ENCODE measurements around the gene EIF5A.

Gene EIF5A

DNA sequence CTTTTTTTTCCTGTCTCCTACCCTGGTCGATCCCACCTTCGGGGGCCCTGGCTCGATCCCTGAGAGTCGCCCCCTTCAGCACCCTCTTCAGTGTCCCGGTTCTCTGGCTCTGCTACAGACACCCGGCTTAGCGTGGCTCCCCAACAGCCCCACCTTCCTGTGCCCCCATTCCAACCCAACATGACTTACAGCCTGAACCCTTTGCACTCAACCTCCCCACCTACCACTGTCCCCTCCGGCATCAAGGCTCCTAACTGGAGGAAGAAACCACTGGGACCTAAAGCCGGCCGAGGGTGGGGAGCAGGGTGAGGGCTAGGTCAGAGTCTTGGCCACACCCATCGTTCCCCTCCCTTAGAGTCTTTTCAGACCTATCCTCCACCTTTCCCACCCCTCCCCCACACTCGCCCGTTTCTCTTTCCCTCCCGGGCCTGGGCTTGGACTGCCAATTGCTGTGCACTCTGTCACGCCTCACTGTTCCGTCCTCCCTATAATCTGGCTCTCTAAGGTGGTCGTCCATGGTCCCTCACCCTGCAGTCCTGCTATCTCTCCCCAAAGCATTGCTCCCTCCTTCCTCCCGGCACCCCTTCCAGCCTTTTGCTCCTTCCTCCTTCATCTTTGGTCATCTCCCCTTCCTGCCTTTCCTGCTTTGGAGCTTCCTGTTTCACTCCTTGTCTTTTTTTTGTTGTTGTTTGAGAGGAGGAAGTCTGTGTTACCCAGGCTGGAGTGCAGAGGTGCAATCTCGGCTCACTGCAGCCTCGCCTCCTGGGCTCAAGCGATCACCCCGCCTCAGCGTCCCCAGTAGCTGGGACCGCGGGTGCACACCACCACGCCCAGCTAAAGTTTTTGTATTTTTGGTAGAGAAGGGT lies 44.3 kb upstream of the EIF5A start:
- 16% methylated on average over 25 of the region's 26 CpGs for WGBS

DNA sequence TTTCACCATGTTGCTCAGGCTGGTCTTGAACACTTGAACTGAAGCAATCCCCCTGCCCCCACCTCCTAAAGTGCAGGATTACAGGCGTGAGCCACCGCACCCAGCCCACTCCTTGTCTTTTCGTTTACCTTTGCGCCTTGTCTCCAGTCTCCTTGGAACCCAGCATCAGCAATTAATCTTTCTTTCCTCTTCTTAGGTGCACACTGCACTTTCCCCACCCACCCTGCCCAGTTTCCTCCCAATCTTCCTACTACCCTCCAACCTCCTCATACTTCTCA lies 43.7 kb upstream of the EIF5A start:
- Histone ChIP-seq H3K4ac (ENCODE audit: low read depth in 1 of 2, low read length in 2 of 2) (no peak overlapping the region), H3K4me2 (ENCODE audit: low read length, poor library complexity, severe bottlenecking) (no peak overlapping the region), H3K23ac (ENCODE audit: low read length in 2 of 2) (no peak overlapping the region), H2AFZ (ENCODE audit: low read depth, low read length) (no peak overlapping the region), H3K18ac (ENCODE audit: low read depth in 1 of 2, low read length in 2 of 2) (no peak overlapping the region), H3K9me3 (ENCODE audit: control insufficient read depth, low read length) (no peaks in the 10 kb centered on the region), H3K14ac (ENCODE audit: low read length in 2 of 2) (no peak overlapping the region), H3K9ac (ENCODE audit: low read length) (no peak overlapping the region), H3K27me3 (ENCODE audit: control insufficient read depth in 1 of 2, insufficient read depth in 1 of 2, low read length in 2 of 2) (peaks cover 13 to 21% of the 10 kb centered on the region in 2 experiments), H2BK15ac (ENCODE audit: low read depth, poor library complexity, severe bottlenecking) (peak overlapping the region; percentile 12), H4K91ac (ENCODE audit: low read length) (no peak overlapping the region), H3K4me1 (ENCODE audit: control insufficient read depth, insufficient read depth, low read depth, low read length) (peaks cover 26% of the 10 kb centered on the region), H2BK120ac (ENCODE audit: low read depth, low read length) (no peak overlapping the region), H3K79me1 (replicated peaks; ENCODE audit: low read length, poor library complexity, severe bottlenecking) (no peaks in the 10 kb centered on the region), H2BK5ac (ENCODE audit: low read depth, low read length, poor library complexity, severe bottlenecking) (no peak overlapping the region), H2AK5ac (ENCODE audit: low read length, severe bottlenecking) (no peak overlapping the region), H3K36me3 (ENCODE audit: control insufficient read depth in 1 of 2, insufficient read depth in 2 of 2, low read depth in 1 of 2, low read length in 2 of 2) (peaks cover 9 to 14% of the 10 kb centered on the region in 2 experiments), H3K4me3 (ENCODE audit: insufficient read depth in 1 of 2, low read depth in 1 of 2, low read length in 2 of 2) (no peak overlapping the region), H4K8ac (ENCODE audit: low read length) (peak overlapping the region; percentile 71), H3K27ac (ENCODE audit: low read length, poor library complexity, severe bottlenecking) (no peak overlapping the region), H2BK12ac (ENCODE audit: low read length in 2 of 2) (no peak overlapping the region)
- DNase-seq: no peak
- WGBS: 63% methylated on average over 4 of the region's 4 CpGs

More for the DNA sequence above, 44.3 kb upstream of the EIF5A start:
- H2BK15ac ChIP-seq (ENCODE audit: low read depth, poor library complexity, severe bottlenecking): peak overlapping the region; percentile 83
- H3K4me1 ChIP-seq (ENCODE audit: control insufficient read depth, insufficient read depth, low read depth, low read length): peaks cover 26% of the 10 kb centered on the region
- H3K4ac ChIP-seq (ENCODE audit: low read depth in 1 of 2, low read length in 2 of 2): no peak overlapping the region
- no peak overlapping the region for H2AK5ac ChIP-seq (ENCODE audit: low read length, severe bottlenecking)
- H2AFZ ChIP-seq (ENCODE audit: low read depth, low read length): peak overlapping the region; percentile 16
- H4K8ac ChIP-seq (ENCODE audit: low read length): peak overlapping the region; percentile 71
- no peak overlapping the region for H3K23ac ChIP-seq (ENCODE audit: low read length in 2 of 2)
- H2BK120ac ChIP-seq (ENCODE audit: low read depth, low read length): no peak overlapping the region
- peak overlapping the region; percentile 29 for H4K91ac ChIP-seq (ENCODE audit: low read length)
- H3K4me2 ChIP-seq (ENCODE audit: low read length, poor library complexity, severe bottlenecking): no peak overlapping the region
- no peaks in the 10 kb centered on the region for H3K79me1 ChIP-seq (replicated peaks; ENCODE audit: low read length, poor library complexity, severe bottlenecking)
- no peak overlapping the region for H3K9ac ChIP-seq (ENCODE audit: low read length)
- H3K18ac ChIP-seq (ENCODE audit: low read depth in 1 of 2, low read length in 2 of 2): peak overlapping the region; percentile 13 to 71
- H3K4me3 ChIP-seq (ENCODE audit: insufficient read depth in 1 of 2, low read depth in 1 of 2, low read length in 2 of 2): peak overlapping the region in 1 of 2 experiments; percentile 32
- no peak overlapping the region for H2BK5ac ChIP-seq (ENCODE audit: low read depth, low read length, poor library complexity, severe bottlenecking)
- no peak overlapping the region for H3K14ac ChIP-seq (ENCODE audit: low read length in 2 of 2)
- no peak overlapping the region for H3K27ac ChIP-seq (ENCODE audit: low read length, poor library complexity, severe bottlenecking)
- DNase-seq: no peak
- no peaks in the 10 kb centered on the region for H3K9me3 ChIP-seq (ENCODE audit: control insufficient read depth, low read length)
- peaks cover 14 to 17% of the 10 kb centered on the region in 2 experiments for H3K36me3 ChIP-seq (ENCODE audit: control insufficient read depth in 1 of 2, insufficient read depth in 2 of 2, low read depth in 1 of 2, low read length in 2 of 2)
- peak overlapping the region in 1 of 2 experiments; percentile 57 for H2BK12ac ChIP-seq (ENCODE audit: low read length in 2 of 2)
- H3K27me3 ChIP-seq (ENCODE audit: control insufficient read depth in 1 of 2, insufficient read depth in 1 of 2, low read length in 2 of 2): peaks cover 13 to 21% of the 10 kb centered on the region in 2 experiments

DNA sequence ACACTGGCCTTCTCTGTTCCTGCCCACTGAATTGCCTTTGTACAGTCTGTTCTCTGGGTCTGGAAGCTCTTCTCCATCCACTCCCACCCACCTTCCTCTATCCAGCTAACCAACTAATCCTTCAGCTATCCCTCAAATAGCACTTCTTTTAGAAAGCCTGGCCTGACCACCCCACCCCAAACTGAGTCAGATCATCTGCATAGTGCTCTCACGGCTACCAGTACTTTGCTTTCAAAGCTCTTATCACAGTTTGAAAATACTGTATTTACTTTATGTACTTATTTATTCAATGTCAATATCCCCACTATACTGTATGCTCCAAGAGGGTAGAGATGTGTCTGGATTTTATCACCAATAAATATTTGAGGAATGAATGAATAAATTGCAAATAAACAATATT lies 40.6 kb upstream of the EIF5A start:
- no CpG with 5 or more reads among the region's 1 CpG for WGBS
- no peak overlapping the region for H3K27ac ChIP-seq (ENCODE audit: low read length, poor library complexity, severe bottlenecking)

DNA sequence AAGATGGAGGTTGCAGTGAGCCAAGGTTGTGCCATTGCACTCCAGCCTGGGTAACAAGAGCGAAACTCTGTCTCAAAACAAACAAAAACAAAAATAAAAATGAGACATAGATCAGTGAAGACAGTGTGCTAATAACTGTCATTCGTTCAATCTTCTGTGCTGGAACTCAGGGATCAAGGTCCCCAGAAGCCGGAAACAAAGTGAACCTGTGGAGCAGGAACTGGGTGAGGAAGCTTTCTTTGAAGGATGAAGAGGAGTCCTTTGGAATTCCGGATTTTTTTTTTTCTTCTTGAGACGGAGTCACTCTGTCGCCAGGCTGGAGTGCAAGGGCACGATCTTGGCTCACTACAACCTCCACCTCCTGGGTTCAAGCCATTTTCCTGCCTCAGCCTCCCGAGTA lies 28.0 kb upstream of the EIF5A start:
- no peak overlapping the region for H2BK12ac ChIP-seq (ENCODE audit: low read length in 2 of 2)
- H3K4me2 ChIP-seq (ENCODE audit: low read length, poor library complexity, severe bottlenecking): no peak overlapping the region
- H3K18ac ChIP-seq (ENCODE audit: low read depth in 1 of 2, low read length in 2 of 2): no peak overlapping the region
- H4K91ac ChIP-seq (ENCODE audit: low read length): no peak overlapping the region
- H3K23ac ChIP-seq (ENCODE audit: low read length in 2 of 2): no peak overlapping the region
- DNase-seq: no peak
- no peak overlapping the region for H4K8ac ChIP-seq (ENCODE audit: low read length)
- H3K27me3 ChIP-seq (ENCODE audit: control insufficient read depth in 1 of 2, insufficient read depth in 1 of 2, low read length in 2 of 2): peaks cover 26 to 32% of the 10 kb centered on the region in 2 experiments
- no peaks in the 10 kb centered on the region for H3K79me1 ChIP-seq (replicated peaks; ENCODE audit: low read length, poor library complexity, severe bottlenecking)
- H2AK5ac ChIP-seq (ENCODE audit: low read length, severe bottlenecking): no peak overlapping the region
- H3K4me3 ChIP-seq (ENCODE audit: insufficient read depth in 1 of 2, low read depth in 1 of 2, low read length in 2 of 2): no peak overlapping the region
- no peak overlapping the region for H2BK15ac ChIP-seq (ENCODE audit: low read depth, poor library complexity, severe bottlenecking)
- no peak overlapping the region for H2BK120ac ChIP-seq (ENCODE audit: low read depth, low read length)
- H2AFZ ChIP-seq (ENCODE audit: low read depth, low read length): no peak overlapping the region
- H3K9me3 ChIP-seq (ENCODE audit: control insufficient read depth, low read length): no peaks in the 10 kb centered on the region
- no peak overlapping the region for H2BK5ac ChIP-seq (ENCODE audit: low read depth, low read length, poor library complexity, severe bottlenecking)
- H3K4ac ChIP-seq (ENCODE audit: low read depth in 1 of 2, low read length in 2 of 2): no peak overlapping the region
- H3K27ac ChIP-seq (ENCODE audit: low read length, poor library complexity, severe bottlenecking): no peak overlapping the region
- 84% methylated on average over 7 of the region's 8 CpGs for WGBS
- no peaks in the 10 kb centered on the region for H3K36me3 ChIP-seq (ENCODE audit: control insufficient read depth in 1 of 2, insufficient read depth in 2 of 2, low read depth in 1 of 2, low read length in 2 of 2)
- H3K9ac ChIP-seq (ENCODE audit: low read length): no peak overlapping the region
- H3K4me1 ChIP-seq (ENCODE audit: control insufficient read depth, insufficient read depth, low read depth, low read length): peaks cover 20% of the 10 kb centered on the region
- H3K14ac ChIP-seq (ENCODE audit: low read length in 2 of 2): no peak overlapping the region

More for the DNA sequence above, 40.6 kb upstream of the EIF5A start:
- DNase-seq: no peak
- Histone ChIP-seq H4K8ac (ENCODE audit: low read length) (no peak overlapping the region), H2AK5ac (ENCODE audit: low read length, severe bottlenecking) (no peak overlapping the region), H3K4me2 (ENCODE audit: low read length, poor library complexity, severe bottlenecking) (no peak overlapping the region), H3K18ac (ENCODE audit: low read depth in 1 of 2, low read length in 2 of 2) (no peak overlapping the region), H3K36me3 (ENCODE audit: control insufficient read depth in 1 of 2, insufficient read depth in 2 of 2, low read depth in 1 of 2, low read length in 2 of 2) (no peaks in the 10 kb centered on the region), H3K27me3 (ENCODE audit: control insufficient read depth in 1 of 2, insufficient read depth in 1 of 2, low read length in 2 of 2) (peaks cover 11 to 15% of the 10 kb centered on the region in 2 experiments), H3K4ac (ENCODE audit: low read depth in 1 of 2, low read length in 2 of 2) (no peak overlapping the region), H2AFZ (ENCODE audit: low read depth, low read length) (no peak overlapping the region), H2BK12ac (ENCODE audit: low read length in 2 of 2) (no peak overlapping the region), H2BK120ac (ENCODE audit: low read depth, low read length) (no peak overlapping the region), H3K9me3 (ENCODE audit: control insufficient read depth, low read length) (no peaks in the 10 kb centered on the region), H3K79me1 (replicated peaks; ENCODE audit: low read length, poor library complexity, severe bottlenecking) (no peaks in the 10 kb centered on the region), H4K91ac (ENCODE audit: low read length) (no peak overlapping the region), H3K9ac (ENCODE audit: low read length) (no peak overlapping the region), H2BK5ac (ENCODE audit: low read depth, low read length, poor library complexity, severe bottlenecking) (no peak overlapping the region), H3K4me3 (ENCODE audit: insufficient read depth in 1 of 2, low read depth in 1 of 2, low read length in 2 of 2) (no peak overlapping the region), H3K14ac (ENCODE audit: low read length in 2 of 2) (no peak overlapping the region), H3K4me1 (ENCODE audit: control insufficient read depth, insufficient read depth, low read depth, low read length) (peaks cover 14% of the 10 kb centered on the region), H3K23ac (ENCODE audit: low read length in 2 of 2) (no peak overlapping the region), H2BK15ac (ENCODE audit: low read depth, poor library complexity, severe bottlenecking) (no peak overlapping the region)
